Fibroblast of skin of abdomen (primary cell): ENCODE results near the gene FNDC8. TPM values are rescaled to one million over a fixed set of nuclear protein-coding genes. Genes with fewer than 3 reads are reported as not detected.
"Not testable (repeated sequence)": the region's sequence is repeated elsewhere in the genome, so short reads cannot be mapped to it uniquely, and the experiment has no call there.

Experiments
- DNase-seq: peaks from one replicate; pipeline ENCODE4 v3.0.0-alpha.2; 2013
- polyA plus RNA-seq, 2 experiments: library from polyadenylated mRNA; unstranded; fragments of 120-200 nt; gene quantifications; one replicate each; pipeline ENCODE4 v1.2.1, GENCODE V29; 2013; ENCODE audit not compliant: insufficient read length in 2 of 2

FNDC8 gene
- 0.14 TPM for polyA plus RNA-seq (2013, experiment 1 of 2; ENCODE audit: insufficient read length)
- polyA plus RNA-seq (2013, experiment 2 of 2; ENCODE audit: insufficient read length): 0.15 TPM

- no peak for DNase-seq
Measured at GRCh38 chr17:35121315-35121714, at the start of gene FNDC8. FNDC8 (plus strand) TSS chr17:35121615; CDS start chr17:35121694, 79 bp downstream.

GRCh38 chr17:35073183-35073790 lies 48.1 kb upstream of the FNDC8 start:
- DNase-seq: no peak

- no peak for DNase-seq
Measured at GRCh38 chr17:35073991-35074627, 47.3 kb upstream of the FNDC8 start.

- DNase-seq: no peak
Measured at GRCh38 chr17:35074711-35075707, 46.4 kb upstream of the FNDC8 start.

GRCh38 chr17:35076874-35077273 lies 44.5 kb upstream of the FNDC8 start:
- DNase-seq: no peak

GRCh38 chr17:35079547-35080423 lies 41.6 kb upstream of the FNDC8 start:
- no peak for DNase-seq

- DNase-seq: no peak
Measured at GRCh38 chr17:35080536-35080935, 40.9 kb upstream of the FNDC8 start.

GRCh38 chr17:35081638-35082037 lies 39.8 kb upstream of the FNDC8 start:
- DNase-seq: no peak

- DNase-seq: peak; percentile 87
Measured at GRCh38 chr17:35082073-35082657, 39.2 kb upstream of the FNDC8 start.

GRCh38 chr17:35083071-35083470 lies 38.3 kb upstream of the FNDC8 start:
- no peak for DNase-seq

- DNase-seq: peak; percentile 48
Measured at GRCh38 chr17:35084987-35085386, 36.4 kb upstream of the FNDC8 start.

GRCh38 chr17:35086164-35086563 lies 35.3 kb upstream of the FNDC8 start:
- DNase-seq: no peak

GRCh38 chr17:35086931-35087573 lies 34.4 kb upstream of the FNDC8 start:
- DNase-seq: no peak

- no peak for DNase-seq
Measured at GRCh38 chr17:35087731-35088355, 33.6 kb upstream of the FNDC8 start.

GRCh38 chr17:35088356-35088880 lies 33.0 kb upstream of the FNDC8 start:
- DNase-seq: no peak

GRCh38 chr17:35088881-35089585 lies 32.4 kb upstream of the FNDC8 start:
- peak; percentile 83 for DNase-seq

GRCh38 chr17:35089586-35090296 lies 31.7 kb upstream of the FNDC8 start:
- DNase-seq: peak; percentile 36

GRCh38 chr17:35090707-35091106 lies 30.7 kb upstream of the FNDC8 start:
- not testable (repeated sequence) for DNase-seq

- DNase-seq: peak; percentile 77
Measured at GRCh38 chr17:35094902-35095301, 26.5 kb upstream of the FNDC8 start.
